Panc1 (cell line): ENCODE data around the gene SRSF1. TPM values are rescaled to one million over a fixed set of nuclear protein-coding genes. Genes with fewer than 3 reads are reported as not detected.

Source experiments
- ATAC-seq: fragments of 200-7000 bp; cut with Tn5 transposase; 2 replicates; pipeline ENCODE4 v1.9.1; 2020; ENCODE audit warnings: mild to moderate bottlenecking, moderate library complexity
- BruUV-seq: library from RNA; stranded (reverse); fragments of 400-500 nt; replicated peaks from 2 replicates; lab custom pipeline; 2021; lab: Mats Ljungman, UMichigan
- CTCF ChIA-PET: fragments of 300-600 bp; sonication (Branson Sonifier 250); formaldehyde crosslinking; loops from one replicate; lab custom pipeline; 2022; ENCODE audit warnings: antibody characterized with exemption; lab: Charles Lee
- POLR2A ChIA-PET: fragments of 300-600 bp; sonication (Branson Sonifier 250); formaldehyde crosslinking; loops from one replicate; lab custom pipeline; 2022; ENCODE audit warnings: antibody characterized with exemption; lab: Charles Lee
- DNase-seq: peaks from one replicate; pipeline ENCODE4 v3.0.0-alpha.2; 2010; ENCODE audit warnings: low read depth, low spot score
- H3K27ac ChIP-seq: 2 replicates; pipeline ENCODE4 v1.5.1; 2011; ENCODE audit warnings: mild to moderate bottlenecking, low read length, inconsistent platforms
- H3K27me3 ChIP-seq: fragments of 200-500 bp; sonication (Bioruptor generic); 2 replicates; pipeline ENCODE4 v1.6.0; 2014; ENCODE audit warnings: low read length, inconsistent platforms; ENCODE audit not compliant: control insufficient read depth, insufficient read depth
- H3K36me3 ChIP-seq: fragments of 200-500 bp; sonication (Bioruptor generic); 2 replicates; pipeline ENCODE4 v1.5.1; 2014; ENCODE audit warnings: inconsistent platforms, mild to moderate bottlenecking, low read length, moderate library complexity; ENCODE audit not compliant: control insufficient read depth, insufficient read depth
- H3K4me1 ChIP-seq: 2 replicates; pipeline ENCODE4 v1.5.1; 2011; ENCODE audit warnings: inconsistent platforms, mild to moderate bottlenecking, low read length, moderate library complexity; ENCODE audit not compliant: control insufficient read depth, insufficient read depth
- H3K4me3 ChIP-seq, 2 experiments: 2 replicates each; pipeline ENCODE4 v1.5.1; 2011 to 2012; ENCODE audit warnings: low read depth in 2 of 2, low read length in 2 of 2, mild to moderate bottlenecking in 2 of 2, inconsistent platforms in 1 of 2, moderate library complexity in 1 of 2
- H3K9me3 ChIP-seq: fragments of 200-500 bp; sonication (Bioruptor generic); 2 replicates; pipeline ENCODE4 v1.5.1; 2014; ENCODE audit warnings: low read depth, mild to moderate bottlenecking, inconsistent platforms, low read length, moderate library complexity; ENCODE audit not compliant: control insufficient read depth, insufficient read depth
- POLR2AphosphoS5 ChIP-seq: IDR thresholded peaks from 2 replicates; pipeline ENCODE4 v1.6.1; 2012; ENCODE audit warnings: mild to moderate bottlenecking, low read depth, low read length, moderate library complexity
- SIN3A ChIP-seq: IDR thresholded peaks from 2 replicates; pipeline ENCODE4 v1.6.1; 2012; ENCODE audit warnings: low read depth, mild to moderate bottlenecking, low read length, moderate library complexity, borderline replicate concordance; ENCODE audit not compliant: insufficient read depth
- TCF7L2 ChIP-seq: IDR thresholded peaks from 2 replicates; pipeline ENCODE4 v1.6.1; 2011; ENCODE audit warnings: mild to moderate bottlenecking, low read depth, low read length, inconsistent platforms
- in situ Hi-C: cut with HindIII; loops from 2 replicates; pipeline ENCODE4 v1.10.0; 2016; ENCODE audit warnings: low sequenced_read_pairs, low pct_unique_long_range_greater_than_20kb
- intact Hi-C: fragments of 100-400 bp; cut with micrococcal nuclease; formaldehyde crosslinking; loops from one replicate; pipeline ENCODE4 v1.10.0; 2022; ENCODE audit not compliant: unreplicated experiment
- total RNA-seq: library from RNA; stranded (reverse); gene quantifications from one replicate; pipeline ENCODE4 v1.2.1, GENCODE V29; 2021; ENCODE audit not compliant: unreplicated experiment
- TF ChIP-seq, protein P1 (sequence below), 2 experiments: IDR thresholded peaks; 2 replicates each; pipeline ENCODE4 v1.6.1; 2011 to 2012; ENCODE audit warnings: low read depth in 2 of 2, control low read depth in 1 of 2, low read length in 1 of 2, mild to moderate bottlenecking in 1 of 2, moderate library complexity in 1 of 2; ENCODE audit not compliant: insufficient read depth in 1 of 2
- TF ChIP-seq, protein P2 (sequence below): fragments of 450-650 bp; IDR thresholded peaks from 2 replicates; pipeline ENCODE4 v1.5.1; 2017; ENCODE audit warnings: mild to moderate bottlenecking

SRSF1 gene
- total RNA-seq, 1 experiment from 2014 or later, result 362 TPM

DNA sequence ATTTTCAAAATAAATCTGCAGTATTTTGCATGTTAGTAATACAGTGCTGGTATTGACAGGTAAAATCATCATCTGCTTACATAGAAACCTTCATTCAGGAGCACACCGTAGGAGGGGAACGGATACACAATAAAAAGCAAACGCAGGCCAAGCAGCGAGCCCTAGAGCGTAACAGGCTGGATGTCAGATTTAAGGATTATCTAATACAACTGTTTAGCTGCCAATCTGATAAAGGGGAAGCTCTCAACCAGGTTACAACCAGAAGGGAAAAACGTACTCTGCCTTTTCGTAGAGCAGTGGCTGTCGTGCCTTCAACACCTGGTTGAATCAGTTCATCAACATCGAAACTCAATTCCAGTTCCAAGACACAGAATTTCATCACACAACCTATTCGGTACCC is 35.5 kb downstream of the SRSF1 start:
- in situ Hi-C loops, result no loop called here
- no TSS peak for BruUV-seq

DNA sequence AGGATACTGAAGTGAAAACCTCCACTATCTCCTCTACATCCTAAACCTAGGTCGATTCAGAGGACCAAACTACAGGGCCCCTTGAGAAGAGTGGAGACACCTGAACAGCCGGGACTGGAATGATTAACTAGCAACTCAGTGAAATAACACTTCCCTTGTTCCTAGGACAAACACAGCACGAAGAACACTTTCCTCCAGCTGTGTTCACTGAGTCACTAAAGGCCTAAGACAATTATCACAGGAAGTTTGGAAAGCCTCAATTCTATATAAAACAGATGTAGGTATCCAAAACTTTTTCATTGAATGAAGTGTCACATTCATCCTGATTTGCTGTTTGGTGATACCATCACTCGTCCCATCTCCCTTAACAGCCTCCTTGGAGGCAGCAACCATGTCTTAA is 36.3 kb downstream of the SRSF1 start:
- ATAC-seq (no peak), DNase-seq (no peak)
- BruUV-seq, result no TSS peak
- TF ChIP-seq POLR2AphosphoS5, result no peak; the same call in 1 of the 2 replicates
- Histone ChIP-seq H3K9me3 (no peaks in the 10 kb centered on the region), H3K27me3 (no peaks in the 10 kb centered on the region), H3K36me3 (peaks cover 8% of the 10 kb centered on the region; the same call in 1 of the 2 replicates), H3K27ac (no peak overlapping the region; the same call in 1 of the 2 replicates), H3K4me3 (no peak overlapping the region), H3K4me1 (no peaks in the 10 kb centered on the region)
- ChIA-PET CTCF (no interaction called here), POLR2A (interaction anchor here (0.6 kb wide), 1 partner anchor 96 kb away, joined by 3 read pairs; no protein-coding TSS in a partner anchor)
- intact Hi-C loops, result no loop called here
- in situ Hi-C loops, result no loop called here

More for the DNA sequence above, 35.5 kb downstream of the SRSF1 start:
- H3K27ac ChIP-seq, result no peak overlapping the region
- H3K27me3 ChIP-seq, result no peaks in the 10 kb centered on the region
- H3K4me3 ChIP-seq, result no peak overlapping the region
- TF ChIP-seq SIN3A, result no peak
- TF ChIP-seq, protein P1, sequence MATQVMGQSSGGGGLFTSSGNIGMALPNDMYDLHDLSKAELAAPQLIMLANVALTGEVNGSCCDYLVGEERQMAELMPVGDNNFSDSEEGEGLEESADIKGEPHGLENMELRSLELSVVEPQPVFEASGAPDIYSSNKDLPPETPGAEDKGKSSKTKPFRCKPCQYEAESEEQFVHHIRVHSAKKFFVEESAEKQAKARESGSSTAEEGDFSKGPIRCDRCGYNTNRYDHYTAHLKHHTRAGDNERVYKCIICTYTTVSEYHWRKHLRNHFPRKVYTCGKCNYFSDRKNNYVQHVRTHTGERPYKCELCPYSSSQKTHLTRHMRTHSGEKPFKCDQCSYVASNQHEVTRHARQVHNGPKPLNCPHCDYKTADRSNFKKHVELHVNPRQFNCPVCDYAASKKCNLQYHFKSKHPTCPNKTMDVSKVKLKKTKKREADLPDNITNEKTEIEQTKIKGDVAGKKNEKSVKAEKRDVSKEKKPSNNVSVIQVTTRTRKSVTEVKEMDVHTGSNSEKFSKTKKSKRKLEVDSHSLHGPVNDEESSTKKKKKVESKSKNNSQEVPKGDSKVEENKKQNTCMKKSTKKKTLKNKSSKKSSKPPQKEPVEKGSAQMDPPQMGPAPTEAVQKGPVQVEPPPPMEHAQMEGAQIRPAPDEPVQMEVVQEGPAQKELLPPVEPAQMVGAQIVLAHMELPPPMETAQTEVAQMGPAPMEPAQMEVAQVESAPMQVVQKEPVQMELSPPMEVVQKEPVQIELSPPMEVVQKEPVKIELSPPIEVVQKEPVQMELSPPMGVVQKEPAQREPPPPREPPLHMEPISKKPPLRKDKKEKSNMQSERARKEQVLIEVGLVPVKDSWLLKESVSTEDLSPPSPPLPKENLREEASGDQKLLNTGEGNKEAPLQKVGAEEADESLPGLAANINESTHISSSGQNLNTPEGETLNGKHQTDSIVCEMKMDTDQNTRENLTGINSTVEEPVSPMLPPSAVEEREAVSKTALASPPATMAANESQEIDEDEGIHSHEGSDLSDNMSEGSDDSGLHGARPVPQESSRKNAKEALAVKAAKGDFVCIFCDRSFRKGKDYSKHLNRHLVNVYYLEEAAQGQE (IDR thresholded peaks at IDR 0.05; ENCODE audit: insufficient read depth in 1 of 2, low read depth in 2 of 2, low read length in 1 of 2), result no peak
- TF ChIP-seq TCF7L2, result no peak
- TF ChIP-seq, protein P2, sequence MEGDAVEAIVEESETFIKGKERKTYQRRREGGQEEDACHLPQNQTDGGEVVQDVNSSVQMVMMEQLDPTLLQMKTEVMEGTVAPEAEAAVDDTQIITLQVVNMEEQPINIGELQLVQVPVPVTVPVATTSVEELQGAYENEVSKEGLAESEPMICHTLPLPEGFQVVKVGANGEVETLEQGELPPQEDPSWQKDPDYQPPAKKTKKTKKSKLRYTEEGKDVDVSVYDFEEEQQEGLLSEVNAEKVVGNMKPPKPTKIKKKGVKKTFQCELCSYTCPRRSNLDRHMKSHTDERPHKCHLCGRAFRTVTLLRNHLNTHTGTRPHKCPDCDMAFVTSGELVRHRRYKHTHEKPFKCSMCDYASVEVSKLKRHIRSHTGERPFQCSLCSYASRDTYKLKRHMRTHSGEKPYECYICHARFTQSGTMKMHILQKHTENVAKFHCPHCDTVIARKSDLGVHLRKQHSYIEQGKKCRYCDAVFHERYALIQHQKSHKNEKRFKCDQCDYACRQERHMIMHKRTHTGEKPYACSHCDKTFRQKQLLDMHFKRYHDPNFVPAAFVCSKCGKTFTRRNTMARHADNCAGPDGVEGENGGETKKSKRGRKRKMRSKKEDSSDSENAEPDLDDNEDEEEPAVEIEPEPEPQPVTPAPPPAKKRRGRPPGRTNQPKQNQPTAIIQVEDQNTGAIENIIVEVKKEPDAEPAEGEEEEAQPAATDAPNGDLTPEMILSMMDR, result no peak
- TF ChIP-seq POLR2AphosphoS5, result no peak; the same call in 1 of the 2 replicates
- H3K4me1 ChIP-seq, result no peaks in the 10 kb centered on the region
- DNase-seq (no peak), ATAC-seq (no peak)
- CTCF ChIA-PET, result no interaction called here
- intact Hi-C loops, result no loop called here
- peaks cover 13% of the 10 kb centered on the region for H3K36me3 ChIP-seq
- H3K9me3 ChIP-seq, result no peaks in the 10 kb centered on the region
- POLR2A ChIA-PET, result no interaction called here

DNA sequence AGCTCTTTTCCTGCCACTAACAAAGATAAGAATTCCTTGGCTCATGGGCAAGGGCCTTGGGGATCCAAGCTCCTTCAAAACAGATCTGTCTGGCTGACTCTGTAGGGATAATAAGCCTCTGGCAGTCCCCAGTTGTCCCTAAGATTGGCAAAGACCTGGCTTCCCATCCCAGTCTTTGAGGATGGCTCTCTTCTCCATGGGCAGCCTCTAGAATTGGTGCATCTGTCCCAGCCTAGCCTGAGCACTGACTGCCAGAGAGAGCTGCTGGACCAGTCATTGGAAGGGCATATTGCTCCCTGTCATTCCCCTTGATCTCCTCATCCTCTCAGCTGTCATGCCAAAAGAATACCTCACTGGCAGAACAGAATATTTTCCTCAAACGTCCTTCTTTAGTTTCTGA is 38.6 kb downstream of the SRSF1 start:
- no peaks in the 10 kb centered on the region for H3K27me3 ChIP-seq
- ChIA-PET POLR2A (no interaction called here), CTCF (interaction anchor here (1.3 kb wide), 1 partner anchor 15 kb away, joined by 4 read pairs; no protein-coding TSS in a partner anchor)
- ATAC-seq (peak; percentile 44; the same call in 1 of the 2 replicates), DNase-seq (no peak)
- no TSS peak for BruUV-seq
- no peak overlapping the region for H3K27ac ChIP-seq
- in situ Hi-C loops (no loop called here), intact Hi-C loops (no loop called here)
- no peaks in the 10 kb centered on the region for H3K4me1 ChIP-seq
- no peak overlapping the region for H3K4me3 ChIP-seq
- no peaks in the 10 kb centered on the region for H3K9me3 ChIP-seq
- no peaks in the 10 kb centered on the region; the same call in 1 of the 2 replicates for H3K36me3 ChIP-seq
- TF ChIP-seq, protein P2, result no peak
- TF ChIP-seq, protein P1 (IDR thresholded peaks at IDR 0.05; ENCODE audit: insufficient read depth in 1 of 2, low read depth in 2 of 2, low read length in 1 of 2), result no peak
- TF ChIP-seq SIN3A, result no peak
- TF ChIP-seq TCF7L2, result no peak
- TF ChIP-seq POLR2AphosphoS5, result no peak
